Heart right ventricle (tissue), 16 donors: ENCODE results near the gene EXOSC2. TPM values are rescaled to one million over a fixed set of nuclear protein-coding genes. Genes with fewer than 3 reads are reported as not detected.
A peak's percentile ranks its signal among the peaks of the same experiment; 100 is the strongest.
"Not testable (repeated sequence)": the region's sequence is repeated elsewhere in the genome, so short reads cannot be mapped to it uniquely, and the experiment has no call there.

Source experiments
- ATAC-seq, 8 donors: fragments of 200-7000 bp; cut with Tn5 transposase; one replicate each; pipeline ENCODE4 v1.9.1; 2020; ENCODE audit warnings: mild to moderate bottlenecking in 8 of 8, moderate library complexity in 8 of 8, moderate number of reproducible peaks in 1 of 8
- DNase-seq, 2 donors: peaks; one replicate each; pipeline ENCODE4 v3.0.0-alpha.2; 2020
- H3K27ac ChIP-seq, 10 donors: fragments of 200-600 bp; sonication (generic) in 2 of 10; one replicate each; pipeline versions ENCODE4 v1.5.0 to v1.8.0; 2020 to 2022; ENCODE audit warnings: mild to moderate bottlenecking in 3 of 10
- H3K27me3 ChIP-seq, 7 donors: fragments of 200-600 bp; one replicate each; pipeline ENCODE4 v1.8.0; 2021 to 2022; ENCODE audit warnings: mild to moderate bottlenecking in 2 of 7
- H3K36me3 ChIP-seq, 9 donors: fragments of 200-600 bp; sonication (generic) in 1 of 9; one replicate each; pipeline versions ENCODE4 v1.5.0 to v1.8.0; 2020 to 2022; ENCODE audit warnings: mild to moderate bottlenecking in 2 of 9
- H3K4me1 ChIP-seq, 9 donors: fragments of 200-600 bp; sonication (generic) in 1 of 9; one replicate each; pipeline versions ENCODE4 v1.5.0 to v1.8.0; 2020 to 2022; ENCODE audit warnings: mild to moderate bottlenecking in 4 of 9
- H3K4me3 ChIP-seq, 10 donors: fragments of 200-600 bp; sonication (generic) in 2 of 10; one replicate each; pipeline versions ENCODE4 v1.5.0 to v1.8.0; 2020 to 2022; ENCODE audit warnings: mild to moderate bottlenecking in 7 of 10, moderate library complexity in 2 of 10
- H3K9me3 ChIP-seq, 11 donors: fragments of 200-600 bp in 10 of 11; sonication (generic) in 2 of 11; one replicate each; pipeline versions ENCODE4 v1.5.0 to v1.8.0; 2013 to 2022; ENCODE audit warnings: mild to moderate bottlenecking in 2 of 11, control low read depth in 1 of 11, moderate library complexity in 1 of 11
- CTCF ChIP-seq, 9 donors: fragments of 200-600 bp; sonication (generic) in 2 of 9; IDR thresholded peaks; one replicate each; pipeline versions ENCODE4 v1.5.0 to v1.8.0; 2021 to 2022; ENCODE audit warnings: antibody characterized with exemption in 9 of 9, mild to moderate bottlenecking in 5 of 9, moderate library complexity in 1 of 9
- WGBS, 2 donors: extraction: QIAGEN DNeasy Blood & Tissue Kit; methylation state at CpG; one replicate each; pipeline ENCODE4 v1.1.7; 2013; ENCODE audit warnings: inconsistent platforms in 1 of 2; 5-methylcytosine and 5-hydroxymethylcytosine counted together
- intact Hi-C, 10 donors: fragments of 100-400 bp; cut with DNase I; formaldehyde crosslinking; loops; one replicate each; pipeline versions ENCODE4 v1.11.1 to v1.14.2; 2022
- polyA plus RNA-seq, 2 donors: library from polyadenylated mRNA; stranded (reverse); fragments of 200-250 nt; gene quantifications; one replicate each; pipeline ENCODE4 v1.2.3, GENCODE V29; 2013
- total RNA-seq, 10 donors: library from RNA; stranded (reverse); fragmentation: NEBNext Ultra II Directional in 3 of 10; extraction: Animal tissue kit (Norgen Biotek cat#: 25700) in 3 of 10; gene quantifications; one replicate each; pipeline versions ENCODE4 v1.2.1 to v1.2.4, GENCODE V29; 2021 to 2023
- donor health status: Arrhythmogenic right ventricular cardiomyopathy.
- donor health status: ischemic (EF 13 %, LVEDD 7.1; RV severe dilation, severe dysfunction).
- donor health status: healthy with polysubstance abuse.
- donor health status: DM: no; HTN: yes; CAD: no.
- donor health status: DM: no; HTN: no; CAD: no.
- donor health status: ischemic (EF 25% LVEDD 6.9; RV normal size, moderate dysfunction).
- donor health status: ischemic (EF 25% LVEDD 5.7; RV mildly dilated, moderate dysfunction).
- donor health status: healthy.
- donor health status: DM: yes; HTN: yes; CAD: no.
- donor health status: Ischemic cardiomyopathy.
- donor health status: ischemic (EF 35%, LVEDD 5.7; RV mildly dilated, moderate dysfunction).
- donor health status: nonischemic (EF 11% LVEDD 7.7; RV severe dilation, severe dysfunction).
- donor health status: DM: yes; HTN: yes; CAD: no.
- donor health status: PGD.
- donor health status: ischemic (EF 29% LVEDD 5.4; RV normal size, mild dysfunction).
- donor health status: nonischemic (EF 23%, LVEDD 6.1; RV moderate dilation, normal function).

Gene EXOSC2
- total and polyA plus RNA-seq, 12 donors: 10.8 to 17.7 (median 13.1) TPM

GRCh38 chr9:130681769-130682420, 11.7 kb upstream of the EXOSC2 start:
- Histone ChIP-seq H3K4me3 (peak overlapping the region; percentile 14 to 75 (median 56)), H3K27ac (no peak overlapping the region), H3K27me3 (peaks cover 0 to 31% (median 18%) of the 10 kb centered on the region in 7 donors), H3K9me3 (peaks cover 0 to 8% (median 0%) of the 10 kb centered on the region in 11 donors), H3K4me1 (peaks cover 0 to 18% (median 14%) of the 10 kb centered on the region in 9 donors), H3K36me3 (no peaks in the 10 kb centered on the region)
- DNase-seq: no peak
- TF ChIP-seq CTCF (IDR thresholded peaks at IDR 0.05): no peak
- 1 to 2% methylated on average over 38 to 45 of the region's 45 CpGs for WGBS, 2 donors
- intact Hi-C loops: loop anchor here in 8 of 10 donors (1.0 to 5.0 kb wide), 5 partner anchors 55 to 575 kb away; partner anchors contain the start of gene FUBP3 (in 1 of the 8)
- ATAC-seq: peak in 7 of 8 donors; percentile 8 to 25 (median 21)

- peak; percentile 72 to 87 (median 83) for ATAC-seq
- H3K36me3 ChIP-seq: no peaks in the 10 kb centered on the region
- H3K4me3 ChIP-seq: peak overlapping the region in 9 of 10 donors; percentile 50 to 75 (median 57)
- peaks cover 0 to 31% (median 18%) of the 10 kb centered on the region in 7 donors for H3K27me3 ChIP-seq
- 4 to 5% methylated on average over 22 of the region's 22 CpGs for WGBS, 2 donors
- no peak overlapping the region for H3K27ac ChIP-seq
- intact Hi-C loops: loop anchor here in 9 of 10 donors (1.0 to 5.0 kb wide), 5 partner anchors 55 to 575 kb away; partner anchors contain the start of gene FUBP3 (in 1 of the 9)
- H3K9me3 ChIP-seq: peaks cover 0 to 8% (median 0%) of the 10 kb centered on the region in 11 donors
- H3K4me1 ChIP-seq: peaks cover 0 to 18% (median 14%) of the 10 kb centered on the region in 9 donors
- TF ChIP-seq CTCF (IDR thresholded peaks at IDR 0.05): peak; percentile 69 to 93 (median 87)
- DNase-seq: peak; percentile 74 to 81
Measured at GRCh38 chr9:130682421-130683121, 11.0 kb upstream of the EXOSC2 start.

- ATAC-seq (no peak), DNase-seq (no peak)
- Histone ChIP-seq H3K4me1 (peaks cover 0 to 18% (median 14%) of the 10 kb centered on the region in 9 donors), H3K9me3 (peaks cover 0 to 8% (median 0%) of the 10 kb centered on the region in 11 donors), H3K36me3 (no peaks in the 10 kb centered on the region), H3K4me3 (no peak overlapping the region), H3K27ac (no peak overlapping the region), H3K27me3 (peaks cover 0 to 18% (median 9%) of the 10 kb centered on the region in 7 donors)
- intact Hi-C loops: no loop called here
- no peak for TF ChIP-seq CTCF (IDR thresholded peaks at IDR 0.05)
Measured at GRCh38 chr9:130685104-130685503, 8.5 kb upstream of the EXOSC2 start.

- H3K27ac ChIP-seq, DNase-seq, intact Hi-C loops, H3K4me3 ChIP-seq, H3K9me3 ChIP-seq, ATAC-seq, H3K36me3 ChIP-seq: not testable (repeated sequence)
- H3K4me1 ChIP-seq: peaks cover 0 to 16% (median 12%) of the 10 kb centered on the region in 9 donors
- peaks cover 0 to 11% (median 3%) of the 10 kb centered on the region in 7 donors for H3K27me3 ChIP-seq
- WGBS, 2 donors: 93 to 94% methylated on average over 11 of the region's 11 CpGs
Measured at GRCh38 chr9:130685945-130686344, 7.6 kb upstream of the EXOSC2 start.
